Measurements from ENCODE around the gene PTPN14. TPM values are rescaled to one million over a fixed set of nuclear protein-coding genes. Genes with fewer than 3 reads are reported as not detected.

PTPN14 gene
- total and polyA plus RNA-seq, 2 of the 8 experiments (the other 6 are each of a cell fraction or from before 2014, with no cell fraction given), result 14.4 to 93.6 TPM

GRCh38 chr1:214467078-214467585 lies 84.3 kb downstream of the PTPN14 start:
- no peak overlapping the region for H3K18ac ChIP-seq (ENCODE audit: extremely low read depth, low read length)
- H3K56ac ChIP-seq (replicated peaks; ENCODE audit: insufficient read length, low read depth, low read length), result no peak overlapping the region
- peaks cover 9% of the 10 kb centered on the region; the same call in 1 of the 2 replicates for H3K79me1 ChIP-seq (ENCODE audit: low read depth, low read length)
- H4K91ac ChIP-seq (replicated peaks; ENCODE audit: insufficient read length, low read length), result no peak overlapping the region
- 52% methylated on average over 1 of the region's 1 CpG; no CpG with 5 or more reads in 1 of the 2 experiments for WGBS, 2 experiments (ENCODE audit: extremely low coverage in 1 of 2, insufficient coverage in 1 of 2, insufficient read length in 1 of 2, insufficient replicate concordance in 2 of 2, low coverage in 1 of 2, low lambda C conversion rate in 2 of 2, missing lambda C conversion rate in 1 of 2)
- no peak overlapping the region for H2AK5ac ChIP-seq (ENCODE audit: low read depth, low read length)
- H3K27ac ChIP-seq (ENCODE audit: low read depth, low read length), result no peak overlapping the region
- H2BK20ac ChIP-seq (ENCODE audit: low read length), result no peak overlapping the region
- no peak overlapping the region for H3K4me3 ChIP-seq (ENCODE audit: extremely low read depth in 1 of 4, insufficient read depth in 2 of 4, low read depth in 3 of 4, low read length in 4 of 4)
- no peaks in the 10 kb centered on the region for H3K9me3 ChIP-seq (ENCODE audit: insufficient read depth in 2 of 2, low read depth in 1 of 2, low read length in 1 of 2)
- CTCF ChIA-PET (ENCODE audit: partially characterized antibody), result interaction anchor here (3.3 kb wide), 1 partner anchor 14 kb away, joined by 19 read pairs; no protein-coding TSS in a partner anchor
- H3K36me3 ChIP-seq (ENCODE audit: control insufficient read depth in 2 of 4, insufficient read depth in 4 of 4, low read length in 3 of 4), result peaks cover 0 to 3% (median under 1%) of the 10 kb centered on the region in 4 experiments; a peak in 1 of 8 replicates
- no peak overlapping the region for H2BK5ac ChIP-seq (ENCODE audit: low read depth, low read length)
- H2BK15ac ChIP-seq (ENCODE audit: low read length), result no peak overlapping the region
- H4K20me1 ChIP-seq (replicated peaks in 1 of 2; ENCODE audit: control insufficient read depth in 1 of 2, insufficient read depth in 2 of 2, low read length in 2 of 2), result no peaks in the 10 kb centered on the region
- H3K23me2 ChIP-seq (ENCODE audit: low read depth, low read length), result no peaks in the 10 kb centered on the region
- H2BK12ac ChIP-seq (ENCODE audit: low read depth, low read length), result no peak overlapping the region
- FAIRE-seq, result no peak
- no peak overlapping the region for H4K5ac ChIP-seq (ENCODE audit: insufficient read length, low read depth, low read length)
- no peak overlapping the region for H3K4me2 ChIP-seq (ENCODE audit: insufficient read depth in 1 of 2, low read depth in 2 of 2, low read length in 2 of 2)
- no peak overlapping the region for H3K4ac ChIP-seq (replicated peaks; ENCODE audit: insufficient read length, low read depth, low read length)
- POLR2A ChIA-PET (ENCODE audit: partially characterized antibody), result no interaction called here
- H3K14ac ChIP-seq (ENCODE audit: insufficient read length), result no peak overlapping the region
- no peak overlapping the region for H3K9ac ChIP-seq (replicated peaks in 1 of 4; ENCODE audit: extremely low read depth in 1 of 4, low read depth in 3 of 4, low read length in 3 of 4)
- H2AFZ ChIP-seq (ENCODE audit: low read length), result no peak overlapping the region
- H4K8ac ChIP-seq (ENCODE audit: extremely low read depth, insufficient read depth, low read length), result no peak overlapping the region
- peaks cover 0 to 70% of the 10 kb centered on the region in 2 experiments; a peak in 2 of 4 replicates for H3K79me2 ChIP-seq (ENCODE audit: control insufficient read depth in 1 of 2, insufficient read depth in 2 of 2, low read length in 2 of 2)
- peaks cover 0 to 12% (median 3%) of the 10 kb centered on the region in 4 experiments; a peak in 5 of 7 replicates for H3K4me1 ChIP-seq (replicated peaks in 1 of 4; ENCODE audit: control insufficient read depth in 3 of 4, insufficient read depth in 4 of 4, low read length in 3 of 4)
- no peak overlapping the region for H3K23ac ChIP-seq (ENCODE audit: insufficient read length)
- DNase-seq (ENCODE audit: low read depth in 1 of 2, low spot score in 2 of 2), result no peak
- no peaks in the 10 kb centered on the region for H3K27me3 ChIP-seq (replicated peaks in 1 of 4; ENCODE audit: control insufficient read depth in 3 of 4, extremely low read depth in 1 of 4, insufficient read depth in 3 of 4, low read length in 3 of 4)
- H2BK120ac ChIP-seq (replicated peaks; ENCODE audit: low read depth, low read length), result no peak overlapping the region
- TF ChIP-seq POLR2A (IDR thresholded peaks at IDR 0.05; ENCODE audit: control extremely low read depth in 1 of 2, low read depth in 2 of 2, low read length in 2 of 2) (no peak), RNF2 (IDR thresholded peaks at IDR 0.05; ENCODE audit: borderline replicate concordance, low read depth, low read length, missing control alignments, poor library complexity, severe bottlenecking) (no peak), TAF7 (optimal IDR thresholded peaks at IDR 0.05; ENCODE audit: borderline replicate concordance, low read depth, low read length) (no peak), POU5F1 (IDR thresholded peaks at IDR 0.05; ENCODE audit: low read depth, low read length) (no peak), CHD1 (IDR thresholded peaks at IDR 0.05; ENCODE audit: low read depth, low read length) (no peak), FOSL1 (IDR thresholded peaks at IDR 0.05; ENCODE audit: insufficient read depth, low read depth, low read length) (no peak), NRF1 (IDR thresholded peaks at IDR 0.05; ENCODE audit: low read depth, low read length) (no peak), HDAC2 (IDR thresholded peaks at IDR 0.05; ENCODE audit: borderline replicate concordance in 1 of 2, low read depth in 2 of 2, low read length in 2 of 2) (no peak), RAD21 (IDR thresholded peaks at IDR 0.05 in 1 of 2, conservative IDR thresholded peaks at IDR 0.05 in 1 of 2; ENCODE audit: low read depth in 2 of 2, low read length in 2 of 2) (no peak), BCL11A (IDR thresholded peaks at IDR 0.05; ENCODE audit: low read depth in 2 of 2, low read length in 2 of 2) (no peak), BRCA1 (IDR thresholded peaks at IDR 0.05; ENCODE audit: low read depth, low read length) (no peak), ASH2L (IDR thresholded peaks at IDR 0.05; ENCODE audit: low read length) (no peak), TCF12 (IDR thresholded peaks at IDR 0.05; ENCODE audit: low read depth, low read length) (no peak), CEBPB (IDR thresholded peaks at IDR 0.05; ENCODE audit: low read depth, low read length) (no peak)
